Measurements from ENCODE around the gene FAM78A.

DNA sequence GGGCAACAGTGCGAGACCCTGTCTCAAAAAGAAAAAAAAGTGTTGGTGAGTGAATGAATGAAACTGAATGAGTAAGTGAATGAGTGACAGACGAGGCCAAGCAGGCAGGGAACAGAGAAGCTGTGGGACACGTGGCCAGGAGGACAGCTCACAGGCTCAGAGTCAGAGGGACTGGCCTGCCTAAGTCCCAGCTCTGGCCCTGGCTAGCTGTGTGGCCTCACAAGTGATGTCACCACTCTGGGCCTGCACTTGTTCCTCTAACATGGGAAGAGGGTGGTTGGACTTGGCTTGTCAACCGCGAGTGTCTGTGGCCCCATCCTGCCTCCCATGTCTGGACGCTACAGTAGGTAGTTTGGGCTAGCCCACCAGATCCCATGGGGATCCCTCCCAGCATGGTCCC, 8.5 kb upstream of the FAM78A start:
- TF ChIP-seq, protein P1, sequence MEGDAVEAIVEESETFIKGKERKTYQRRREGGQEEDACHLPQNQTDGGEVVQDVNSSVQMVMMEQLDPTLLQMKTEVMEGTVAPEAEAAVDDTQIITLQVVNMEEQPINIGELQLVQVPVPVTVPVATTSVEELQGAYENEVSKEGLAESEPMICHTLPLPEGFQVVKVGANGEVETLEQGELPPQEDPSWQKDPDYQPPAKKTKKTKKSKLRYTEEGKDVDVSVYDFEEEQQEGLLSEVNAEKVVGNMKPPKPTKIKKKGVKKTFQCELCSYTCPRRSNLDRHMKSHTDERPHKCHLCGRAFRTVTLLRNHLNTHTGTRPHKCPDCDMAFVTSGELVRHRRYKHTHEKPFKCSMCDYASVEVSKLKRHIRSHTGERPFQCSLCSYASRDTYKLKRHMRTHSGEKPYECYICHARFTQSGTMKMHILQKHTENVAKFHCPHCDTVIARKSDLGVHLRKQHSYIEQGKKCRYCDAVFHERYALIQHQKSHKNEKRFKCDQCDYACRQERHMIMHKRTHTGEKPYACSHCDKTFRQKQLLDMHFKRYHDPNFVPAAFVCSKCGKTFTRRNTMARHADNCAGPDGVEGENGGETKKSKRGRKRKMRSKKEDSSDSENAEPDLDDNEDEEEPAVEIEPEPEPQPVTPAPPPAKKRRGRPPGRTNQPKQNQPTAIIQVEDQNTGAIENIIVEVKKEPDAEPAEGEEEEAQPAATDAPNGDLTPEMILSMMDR (IDR thresholded peaks at IDR 0.05 in 2 of 3, conservative IDR thresholded peaks at IDR 0.05 in 1 of 3; ENCODE audit: borderline replicate concordance in 1 of 3, insufficient read depth in 1 of 3, low read depth in 2 of 3, low read length in 2 of 3), result no peak
- TF ChIP-seq, protein P2, sequence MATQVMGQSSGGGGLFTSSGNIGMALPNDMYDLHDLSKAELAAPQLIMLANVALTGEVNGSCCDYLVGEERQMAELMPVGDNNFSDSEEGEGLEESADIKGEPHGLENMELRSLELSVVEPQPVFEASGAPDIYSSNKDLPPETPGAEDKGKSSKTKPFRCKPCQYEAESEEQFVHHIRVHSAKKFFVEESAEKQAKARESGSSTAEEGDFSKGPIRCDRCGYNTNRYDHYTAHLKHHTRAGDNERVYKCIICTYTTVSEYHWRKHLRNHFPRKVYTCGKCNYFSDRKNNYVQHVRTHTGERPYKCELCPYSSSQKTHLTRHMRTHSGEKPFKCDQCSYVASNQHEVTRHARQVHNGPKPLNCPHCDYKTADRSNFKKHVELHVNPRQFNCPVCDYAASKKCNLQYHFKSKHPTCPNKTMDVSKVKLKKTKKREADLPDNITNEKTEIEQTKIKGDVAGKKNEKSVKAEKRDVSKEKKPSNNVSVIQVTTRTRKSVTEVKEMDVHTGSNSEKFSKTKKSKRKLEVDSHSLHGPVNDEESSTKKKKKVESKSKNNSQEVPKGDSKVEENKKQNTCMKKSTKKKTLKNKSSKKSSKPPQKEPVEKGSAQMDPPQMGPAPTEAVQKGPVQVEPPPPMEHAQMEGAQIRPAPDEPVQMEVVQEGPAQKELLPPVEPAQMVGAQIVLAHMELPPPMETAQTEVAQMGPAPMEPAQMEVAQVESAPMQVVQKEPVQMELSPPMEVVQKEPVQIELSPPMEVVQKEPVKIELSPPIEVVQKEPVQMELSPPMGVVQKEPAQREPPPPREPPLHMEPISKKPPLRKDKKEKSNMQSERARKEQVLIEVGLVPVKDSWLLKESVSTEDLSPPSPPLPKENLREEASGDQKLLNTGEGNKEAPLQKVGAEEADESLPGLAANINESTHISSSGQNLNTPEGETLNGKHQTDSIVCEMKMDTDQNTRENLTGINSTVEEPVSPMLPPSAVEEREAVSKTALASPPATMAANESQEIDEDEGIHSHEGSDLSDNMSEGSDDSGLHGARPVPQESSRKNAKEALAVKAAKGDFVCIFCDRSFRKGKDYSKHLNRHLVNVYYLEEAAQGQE (IDR thresholded peaks at IDR 0.05; ENCODE audit: low read depth), result no peak
- no peak for TF ChIP-seq POLR2A (IDR thresholded peaks at IDR 0.05; ENCODE audit: borderline replicate concordance, extremely low read depth, insufficient read depth, insufficient read length)
- TF ChIP-seq JUND (IDR thresholded peaks at IDR 0.05), result no peak

Data from HCT116 (cell line).